Measurements from ENCODE around the gene TRIM52.

DNA sequence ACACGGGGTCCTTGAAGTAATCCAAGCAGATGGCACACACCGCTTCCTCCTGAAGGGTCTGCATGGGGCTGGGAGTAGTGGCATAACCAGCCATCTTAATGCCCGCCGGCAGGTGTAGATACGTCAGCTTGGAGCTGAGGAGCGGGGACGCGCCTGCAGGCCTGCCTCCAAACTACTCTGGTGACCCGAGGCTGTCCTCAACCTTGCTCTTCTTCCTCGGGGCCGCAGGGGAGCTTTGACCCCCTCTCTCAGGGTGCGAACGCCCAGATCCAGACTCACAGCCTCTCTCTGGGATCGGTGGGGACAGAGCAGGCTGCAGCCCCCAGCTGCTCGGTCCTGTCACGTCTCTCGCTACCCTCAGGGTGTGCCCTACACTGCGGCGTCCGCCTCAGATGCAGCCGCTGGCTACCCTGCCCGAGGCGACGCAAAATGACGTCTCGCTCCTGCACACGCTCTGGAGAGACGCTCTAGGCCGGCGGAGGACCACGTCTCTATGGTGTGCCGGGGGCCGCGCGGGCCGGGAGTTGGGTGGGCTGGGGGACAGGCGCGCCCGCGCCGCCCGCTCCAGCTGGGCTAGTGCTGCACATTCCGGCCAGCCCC, at the start of gene TRIM52:
- TF ChIP-seq, protein P1, sequence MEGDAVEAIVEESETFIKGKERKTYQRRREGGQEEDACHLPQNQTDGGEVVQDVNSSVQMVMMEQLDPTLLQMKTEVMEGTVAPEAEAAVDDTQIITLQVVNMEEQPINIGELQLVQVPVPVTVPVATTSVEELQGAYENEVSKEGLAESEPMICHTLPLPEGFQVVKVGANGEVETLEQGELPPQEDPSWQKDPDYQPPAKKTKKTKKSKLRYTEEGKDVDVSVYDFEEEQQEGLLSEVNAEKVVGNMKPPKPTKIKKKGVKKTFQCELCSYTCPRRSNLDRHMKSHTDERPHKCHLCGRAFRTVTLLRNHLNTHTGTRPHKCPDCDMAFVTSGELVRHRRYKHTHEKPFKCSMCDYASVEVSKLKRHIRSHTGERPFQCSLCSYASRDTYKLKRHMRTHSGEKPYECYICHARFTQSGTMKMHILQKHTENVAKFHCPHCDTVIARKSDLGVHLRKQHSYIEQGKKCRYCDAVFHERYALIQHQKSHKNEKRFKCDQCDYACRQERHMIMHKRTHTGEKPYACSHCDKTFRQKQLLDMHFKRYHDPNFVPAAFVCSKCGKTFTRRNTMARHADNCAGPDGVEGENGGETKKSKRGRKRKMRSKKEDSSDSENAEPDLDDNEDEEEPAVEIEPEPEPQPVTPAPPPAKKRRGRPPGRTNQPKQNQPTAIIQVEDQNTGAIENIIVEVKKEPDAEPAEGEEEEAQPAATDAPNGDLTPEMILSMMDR (IDR thresholded peaks at IDR 0.05): peak in 2 of 6 experiments; percentile 2 to 4
- TF ChIP-seq POLR2A (IDR thresholded peaks at IDR 0.05): peak in 3 of 4 donors; percentile 73 to 87 (median 84)

All from esophagus squamous epithelium (tissue), 4 donors.